ENCODE measurements around the gene EIF2A.

EIF2A gene

DNA sequence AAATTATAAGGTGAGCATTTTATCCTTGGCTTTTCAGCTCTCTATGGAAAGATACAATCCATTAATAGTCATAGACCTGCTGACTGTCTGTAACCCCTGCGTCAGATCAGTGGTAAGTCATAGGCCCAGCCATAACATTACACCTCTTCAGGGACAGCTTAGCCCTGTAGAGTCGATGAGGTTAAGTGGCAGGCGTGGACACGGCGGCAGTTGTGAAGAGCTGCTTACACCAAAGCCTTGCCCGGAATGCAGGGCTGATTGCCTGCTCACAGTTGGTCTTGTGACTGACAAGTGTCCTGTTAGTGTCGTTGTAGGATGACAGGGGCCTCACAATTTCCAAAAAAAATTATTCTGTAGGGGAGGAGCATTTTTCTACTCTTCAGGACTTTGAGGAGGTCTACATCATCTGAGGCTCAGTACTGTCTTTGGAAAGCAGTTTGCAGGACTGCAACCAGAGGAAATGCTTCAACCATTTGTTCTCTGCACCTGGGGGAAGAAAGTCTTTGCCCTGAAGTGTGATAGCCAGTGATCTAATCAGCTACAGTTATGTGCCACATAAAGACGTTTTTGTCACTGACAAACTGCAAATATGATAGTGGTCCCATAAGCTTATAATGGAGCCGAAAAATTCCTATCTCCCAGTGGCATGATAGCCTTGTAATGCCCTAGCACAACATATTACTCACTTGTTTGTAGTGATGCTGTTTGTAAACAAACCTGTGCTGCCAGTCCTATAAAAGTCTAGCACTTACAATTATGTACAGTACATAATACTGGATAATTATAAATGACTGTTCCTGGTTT, 41.6 kb downstream of the EIF2A start:
- Histone ChIP-seq H3K27ac (ENCODE audit: low read length) (peak overlapping the region; percentile 21), H2AFZ (ENCODE audit: low read depth, low read length) (no peak overlapping the region), H3K79me2 (ENCODE audit: insufficient read depth, low read length) (peaks cover 34% of the 10 kb centered on the region; the same call in 1 of the 2 replicates), H3K4me1 (ENCODE audit: insufficient read depth, low read length) (peaks cover 13% of the 10 kb centered on the region), H4K20me1 (ENCODE audit: insufficient read depth, low read length) (no peaks in the 10 kb centered on the region), H3K9me3 (ENCODE audit: insufficient read depth, low read length, severe bottlenecking) (no peaks in the 10 kb centered on the region), H3K4me3 (ENCODE audit: low read depth in 1 of 2, low read length in 2 of 2) (no peak overlapping the region), H3K36me3 (ENCODE audit: insufficient read depth, low read length) (peaks cover 43% of the 10 kb centered on the region), H3K4me2 (ENCODE audit: insufficient read depth, low read length) (no peak overlapping the region), H3K27me3 (ENCODE audit: insufficient read depth, low read length, poor library complexity) (no peaks in the 10 kb centered on the region), H3K9ac (ENCODE audit: low read depth, low read length) (no peak overlapping the region)
- DNase-seq (peak; percentile 13), ATAC-seq (ENCODE audit: insufficient read depth, low read depth) (peak; percentile 76)
- TF ChIP-seq, protein P1, sequence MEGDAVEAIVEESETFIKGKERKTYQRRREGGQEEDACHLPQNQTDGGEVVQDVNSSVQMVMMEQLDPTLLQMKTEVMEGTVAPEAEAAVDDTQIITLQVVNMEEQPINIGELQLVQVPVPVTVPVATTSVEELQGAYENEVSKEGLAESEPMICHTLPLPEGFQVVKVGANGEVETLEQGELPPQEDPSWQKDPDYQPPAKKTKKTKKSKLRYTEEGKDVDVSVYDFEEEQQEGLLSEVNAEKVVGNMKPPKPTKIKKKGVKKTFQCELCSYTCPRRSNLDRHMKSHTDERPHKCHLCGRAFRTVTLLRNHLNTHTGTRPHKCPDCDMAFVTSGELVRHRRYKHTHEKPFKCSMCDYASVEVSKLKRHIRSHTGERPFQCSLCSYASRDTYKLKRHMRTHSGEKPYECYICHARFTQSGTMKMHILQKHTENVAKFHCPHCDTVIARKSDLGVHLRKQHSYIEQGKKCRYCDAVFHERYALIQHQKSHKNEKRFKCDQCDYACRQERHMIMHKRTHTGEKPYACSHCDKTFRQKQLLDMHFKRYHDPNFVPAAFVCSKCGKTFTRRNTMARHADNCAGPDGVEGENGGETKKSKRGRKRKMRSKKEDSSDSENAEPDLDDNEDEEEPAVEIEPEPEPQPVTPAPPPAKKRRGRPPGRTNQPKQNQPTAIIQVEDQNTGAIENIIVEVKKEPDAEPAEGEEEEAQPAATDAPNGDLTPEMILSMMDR (IDR thresholded peaks at IDR 0.05; ENCODE audit: borderline replicate concordance, extremely low read depth, low read length, poor library complexity, severe bottlenecking), result no peak
- no peak for TF ChIP-seq EZH2 (IDR thresholded peaks at IDR 0.05; ENCODE audit: borderline replicate concordance, low read depth, low read length, severe bottlenecking)

DNA sequence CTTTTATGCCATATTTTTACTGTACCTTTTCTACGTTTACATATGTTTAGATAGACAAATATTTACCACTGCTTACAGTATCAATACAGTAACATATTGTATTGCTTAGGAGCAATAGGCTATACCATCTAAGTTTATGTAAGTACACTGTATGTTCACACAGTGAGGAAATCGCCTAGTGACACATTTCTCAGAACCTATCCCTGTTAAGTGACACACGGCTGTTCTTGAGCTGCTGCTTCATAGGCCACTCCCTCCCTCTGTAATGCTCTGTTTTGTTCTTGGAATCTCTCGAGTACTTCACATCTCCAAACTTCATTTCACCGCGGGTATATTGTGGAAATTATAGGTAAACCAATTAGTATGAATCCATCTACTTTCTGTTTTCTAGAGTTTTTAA, 43.2 kb downstream of the EIF2A start:
- H3K36me3 ChIP-seq (ENCODE audit: insufficient read depth, low read length), result peaks cover 28% of the 10 kb centered on the region
- ATAC-seq (ENCODE audit: insufficient read depth, low read depth), result peak; percentile 53
- H3K79me2 ChIP-seq (ENCODE audit: insufficient read depth, low read length), result peaks cover 43% of the 10 kb centered on the region; the same call in 1 of the 2 replicates
- H3K4me1 ChIP-seq (ENCODE audit: insufficient read depth, low read length), result peaks cover 13% of the 10 kb centered on the region
- no peaks in the 10 kb centered on the region for H4K20me1 ChIP-seq (ENCODE audit: insufficient read depth, low read length)
- no peaks in the 10 kb centered on the region for H3K9me3 ChIP-seq (ENCODE audit: insufficient read depth, low read length, severe bottlenecking)
- H3K27me3 ChIP-seq (ENCODE audit: insufficient read depth, low read length, poor library complexity), result no peaks in the 10 kb centered on the region
- TF ChIP-seq EZH2 (IDR thresholded peaks at IDR 0.05; ENCODE audit: borderline replicate concordance, low read depth, low read length, severe bottlenecking), result no peak
- TF ChIP-seq, protein P1 (IDR thresholded peaks at IDR 0.05; ENCODE audit: borderline replicate concordance, extremely low read depth, low read length, poor library complexity, severe bottlenecking), result no peak
- no peak for DNase-seq
- H3K4me3 ChIP-seq (ENCODE audit: low read depth in 1 of 2, low read length in 2 of 2), result no peak overlapping the region
- no peak overlapping the region for H2AFZ ChIP-seq (ENCODE audit: low read depth, low read length)
- no peak overlapping the region for H3K4me2 ChIP-seq (ENCODE audit: insufficient read depth, low read length)
- no peak overlapping the region for H3K9ac ChIP-seq (ENCODE audit: low read depth, low read length)
- H3K27ac ChIP-seq (ENCODE audit: low read length), result no peak overlapping the region

- peaks cover 40% of the 10 kb centered on the region for H3K79me2 ChIP-seq (ENCODE audit: insufficient read depth, low read length)
- H3K9ac ChIP-seq (ENCODE audit: low read depth, low read length), result no peak overlapping the region
- DNase-seq (no peak), ATAC-seq (ENCODE audit: insufficient read depth, low read depth) (no peak)
- H4K20me1 ChIP-seq (ENCODE audit: insufficient read depth, low read length), result no peaks in the 10 kb centered on the region
- H3K27ac ChIP-seq (ENCODE audit: low read length), result no peak overlapping the region
- H3K36me3 ChIP-seq (ENCODE audit: insufficient read depth, low read length), result 0 out of 2 replicates have a peak, but pooled peaks cover 3% of the 10 kb centered on the region
- TF ChIP-seq, protein P1 (IDR thresholded peaks at IDR 0.05; ENCODE audit: borderline replicate concordance, extremely low read depth, low read length, poor library complexity, severe bottlenecking), result no peak
- TF ChIP-seq EZH2 (IDR thresholded peaks at IDR 0.05; ENCODE audit: borderline replicate concordance, low read depth, low read length, severe bottlenecking), result no peak
- no peaks in the 10 kb centered on the region for H3K27me3 ChIP-seq (ENCODE audit: insufficient read depth, low read length, poor library complexity)
- H2AFZ ChIP-seq (ENCODE audit: low read depth, low read length), result no peak overlapping the region
- no peak overlapping the region for H3K4me3 ChIP-seq (ENCODE audit: low read depth in 1 of 2, low read length in 2 of 2)
- no peaks in the 10 kb centered on the region for H3K9me3 ChIP-seq (ENCODE audit: insufficient read depth, low read length, severe bottlenecking)
- peaks cover 1% of the 10 kb centered on the region for H3K4me1 ChIP-seq (ENCODE audit: insufficient read depth, low read length)
- H3K4me2 ChIP-seq (ENCODE audit: insufficient read depth, low read length), result no peak overlapping the region
Measured at GRCh38 chr3:150594150-150594549, 47.6 kb downstream of the EIF2A start.

Measured in DND-41 (cell line).